Activated effector memory CD4-positive, alpha-beta T cell treated with Interleukin-2 at 50 U/mL for 16 hours (primary cell): ENCODE measurements around the gene NT5C.

Source experiments
- DNase-seq: peaks from one replicate; pipeline ENCODE4 v3.0.0-alpha.2; 2020

The NT5C gene

DNA sequence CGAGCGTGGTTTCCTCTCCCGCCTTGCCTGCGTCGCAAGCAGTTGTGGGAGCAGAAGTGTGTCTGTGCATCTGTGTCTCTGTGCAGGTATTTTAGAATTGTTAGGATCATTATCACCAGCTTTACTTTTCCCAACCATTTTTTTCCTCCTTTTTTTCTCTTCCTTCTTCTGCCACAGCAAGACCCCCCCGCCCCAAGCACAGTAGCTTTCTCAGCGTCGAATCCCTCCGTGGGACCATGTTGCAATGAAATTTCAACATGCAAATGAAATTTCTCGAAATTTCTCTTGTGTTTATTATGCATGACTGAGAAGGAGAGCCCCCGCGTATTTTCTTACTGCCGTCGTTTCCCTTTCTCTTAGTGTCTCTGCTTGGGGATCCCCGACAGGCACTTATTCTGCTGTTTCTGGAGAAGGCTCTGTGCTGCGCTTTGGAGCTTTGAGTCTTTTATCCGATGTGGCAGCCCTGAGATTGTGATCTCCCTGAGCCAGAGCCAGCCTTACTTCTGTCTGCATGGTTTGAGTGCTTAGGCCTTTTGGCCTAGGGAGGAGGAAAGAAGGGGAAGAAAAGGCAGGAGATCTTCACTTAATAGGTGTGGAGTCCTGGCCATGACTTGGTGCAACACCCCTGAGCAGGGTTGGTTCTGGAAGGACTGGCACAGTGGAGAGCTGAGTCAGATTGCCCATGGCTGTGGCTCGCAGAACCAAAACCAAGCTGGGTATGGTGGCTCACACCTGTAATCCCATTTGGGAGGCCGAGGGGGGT, 16.8 kb downstream of the NT5C start:
- DNase-seq = no peak

DNA sequence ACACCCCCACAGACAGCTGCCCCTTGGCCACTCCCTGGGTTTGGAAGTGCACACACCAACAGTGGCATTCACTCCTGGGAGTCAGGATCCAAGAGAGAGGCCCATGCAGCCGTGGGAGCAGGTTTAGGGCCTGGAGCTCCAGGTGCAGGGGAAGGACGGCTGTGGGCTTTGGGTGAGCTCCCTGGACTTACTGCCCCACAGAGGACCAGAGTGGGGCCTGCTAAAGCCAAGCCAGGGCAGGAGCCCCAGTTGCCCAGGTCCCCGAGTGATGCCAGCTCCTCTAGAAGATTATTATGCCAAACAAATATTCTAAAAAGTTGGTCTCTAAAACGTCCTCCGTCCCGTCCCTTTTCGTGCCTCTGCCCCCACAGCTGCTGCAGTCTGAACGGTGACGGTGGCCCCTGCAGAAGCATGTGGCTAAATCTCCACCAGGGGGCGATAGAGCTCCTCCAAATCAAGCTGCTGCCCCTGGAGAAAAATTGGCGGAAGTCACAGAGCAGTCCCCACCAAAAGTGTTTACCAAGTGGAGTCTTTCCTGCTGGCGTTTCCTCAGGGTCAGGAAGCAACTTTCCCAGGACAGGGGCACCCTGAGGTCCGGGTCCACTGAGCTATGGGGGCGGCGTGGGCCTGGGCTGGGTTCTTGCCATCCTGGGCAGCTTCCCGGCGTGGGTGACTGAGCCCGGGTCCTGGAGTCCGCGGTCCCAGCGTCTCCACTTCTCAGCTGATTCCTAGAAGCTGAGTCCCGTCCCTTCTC, 17.6 kb downstream of the NT5C start:
- DNase-seq = peak; percentile 77

DNA sequence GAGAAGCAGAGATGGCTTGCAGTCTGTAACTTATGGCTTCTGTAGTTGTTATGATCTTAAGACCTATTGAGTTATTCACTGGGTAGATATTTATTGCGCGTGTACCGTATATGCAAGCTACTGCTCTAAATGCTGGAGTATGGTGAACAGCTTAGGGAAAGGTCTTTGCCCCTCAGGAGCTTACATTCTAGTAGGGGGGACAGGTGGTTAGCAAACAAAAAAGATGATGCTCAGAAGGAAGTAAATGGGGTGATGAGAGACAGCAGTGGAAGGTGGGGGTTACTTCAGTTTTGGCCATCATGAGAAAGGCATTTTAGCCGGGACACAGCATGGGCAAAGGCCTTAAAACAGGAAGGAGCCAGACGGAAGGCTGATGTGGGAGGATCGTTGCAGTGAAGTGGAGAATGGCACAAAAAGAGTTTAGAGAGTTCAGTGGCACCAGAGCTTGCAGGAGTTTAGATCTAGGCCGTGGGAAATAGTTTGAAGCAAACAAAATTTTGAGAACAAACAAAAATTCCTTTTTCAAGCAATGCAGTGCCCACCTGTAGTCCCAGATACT, 19.7 kb downstream of the NT5C start:
- DNase-seq = no peak

DNA sequence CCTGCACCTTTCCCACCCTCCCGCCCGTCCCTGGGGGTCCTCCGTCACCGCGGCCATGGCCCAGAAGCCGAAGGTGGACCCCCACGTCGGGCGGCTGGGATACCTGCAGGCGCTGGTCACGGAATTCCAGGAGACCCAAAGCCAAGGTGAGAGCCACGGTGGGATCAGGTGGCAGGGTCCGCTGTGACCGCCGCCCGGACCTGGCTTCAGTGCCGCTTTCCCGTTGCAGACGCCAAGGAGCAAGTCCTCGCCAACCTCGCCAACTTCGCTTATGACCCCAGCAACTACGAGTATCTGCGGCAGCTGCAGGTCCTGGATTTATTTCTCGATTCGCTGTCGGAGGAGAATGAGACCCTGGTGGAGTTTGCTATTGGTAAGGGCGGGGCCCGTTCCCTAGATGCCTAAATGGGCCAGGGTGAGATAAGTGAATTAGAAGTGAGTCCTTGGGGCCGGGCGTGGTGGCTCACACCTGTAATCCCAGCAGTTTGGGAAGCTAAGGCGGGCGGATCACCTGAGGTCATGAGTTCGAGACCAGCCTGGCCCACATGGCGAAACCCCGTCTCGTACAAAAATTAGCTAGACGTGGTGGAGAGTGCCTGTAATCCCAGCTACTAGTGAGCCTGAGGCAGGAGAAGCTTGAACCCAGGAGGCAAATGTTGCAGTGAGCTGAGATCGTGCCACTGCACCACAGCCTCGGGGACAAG, 21.2 kb downstream of the NT5C start:
- DNase-seq = peak; percentile 10

DNA sequence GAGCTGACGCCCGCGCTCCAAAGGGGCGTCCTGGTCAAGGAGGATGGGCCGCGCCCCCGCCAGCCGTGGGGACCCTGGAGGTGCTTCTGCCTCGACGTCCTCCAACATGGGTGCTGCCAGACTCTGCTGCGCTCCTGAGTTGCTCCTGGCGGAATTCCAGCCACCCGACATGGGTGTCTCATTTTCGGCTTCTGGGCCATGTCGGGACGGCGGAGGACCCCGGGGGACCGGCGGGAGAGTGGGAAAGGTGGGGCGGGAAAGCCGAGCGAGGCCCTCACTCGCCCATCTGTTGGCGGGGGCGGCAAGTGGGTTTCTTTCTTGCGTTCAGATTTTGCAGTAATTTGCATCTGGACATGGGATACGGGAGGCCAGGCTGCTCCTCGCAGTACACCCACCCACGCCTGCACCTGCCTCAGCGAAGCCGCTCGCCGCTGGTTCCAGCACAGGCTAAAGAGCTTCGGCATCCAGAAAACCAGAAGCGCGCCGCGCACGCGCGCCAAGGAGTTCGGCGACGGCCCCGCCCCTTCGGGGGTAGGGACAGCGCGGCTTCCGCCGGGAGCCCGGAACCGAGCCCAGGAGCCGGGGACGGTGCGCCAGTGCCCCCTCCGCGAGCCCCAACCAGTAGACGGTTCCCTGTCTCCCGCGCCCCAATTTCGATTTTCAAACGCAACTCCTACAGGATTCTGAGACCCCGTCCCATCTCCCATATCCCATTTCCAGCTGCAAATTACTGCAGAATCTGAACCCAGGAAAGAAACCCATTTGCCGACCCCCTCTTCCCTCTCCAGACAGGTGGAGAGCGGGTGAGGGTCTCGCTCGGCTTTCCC, 21.9 kb downstream of the NT5C start, which contains the start of gene ARMC7:
ARMC7 (plus strand) TSS at position 563 of the 827 bp plus-strand sequence. CDS start 320 bp downstream, outside the sequence.
- peak; percentile 87 for DNase-seq

DNA sequence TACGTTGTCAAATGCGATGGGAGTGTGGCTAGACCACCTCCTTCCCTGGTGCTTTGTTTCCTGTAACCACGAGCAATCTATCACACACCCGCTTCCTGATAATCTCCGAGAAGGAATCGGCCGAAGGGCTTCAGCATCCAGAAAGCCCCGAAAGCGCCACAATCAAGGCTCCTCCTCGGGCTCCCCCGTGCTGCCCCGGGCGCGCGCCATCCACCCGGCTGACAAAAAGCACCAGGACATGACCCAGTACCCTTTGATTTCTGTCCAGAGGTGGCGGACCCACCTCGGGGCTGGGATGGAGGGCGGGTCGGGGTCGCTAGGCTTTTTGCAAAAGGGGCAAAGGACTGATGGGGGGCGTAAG, 22.5 kb downstream of the NT5C start:
- no peak for DNase-seq

DNA sequence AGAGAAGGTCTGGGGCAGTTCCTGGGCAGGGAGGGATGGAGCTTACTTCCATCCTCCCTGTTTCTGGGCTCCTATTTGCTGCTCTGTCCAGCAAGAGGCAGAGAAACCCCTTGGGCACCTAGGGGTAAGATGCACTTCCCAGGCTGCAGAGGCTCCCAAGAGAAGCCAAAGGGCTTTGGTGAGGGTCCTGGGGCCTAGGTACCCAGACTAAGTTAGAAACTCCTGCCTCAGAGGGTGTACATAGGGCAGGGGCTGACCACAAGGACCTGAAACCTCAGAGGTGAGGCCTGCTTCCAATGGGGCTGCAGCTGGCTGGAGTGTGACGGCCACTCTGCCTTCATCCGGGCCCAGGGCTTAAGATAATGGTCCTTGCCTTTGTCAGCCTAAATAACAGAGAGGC, 23.3 kb downstream of the NT5C start:
- no peak for DNase-seq

DNA sequence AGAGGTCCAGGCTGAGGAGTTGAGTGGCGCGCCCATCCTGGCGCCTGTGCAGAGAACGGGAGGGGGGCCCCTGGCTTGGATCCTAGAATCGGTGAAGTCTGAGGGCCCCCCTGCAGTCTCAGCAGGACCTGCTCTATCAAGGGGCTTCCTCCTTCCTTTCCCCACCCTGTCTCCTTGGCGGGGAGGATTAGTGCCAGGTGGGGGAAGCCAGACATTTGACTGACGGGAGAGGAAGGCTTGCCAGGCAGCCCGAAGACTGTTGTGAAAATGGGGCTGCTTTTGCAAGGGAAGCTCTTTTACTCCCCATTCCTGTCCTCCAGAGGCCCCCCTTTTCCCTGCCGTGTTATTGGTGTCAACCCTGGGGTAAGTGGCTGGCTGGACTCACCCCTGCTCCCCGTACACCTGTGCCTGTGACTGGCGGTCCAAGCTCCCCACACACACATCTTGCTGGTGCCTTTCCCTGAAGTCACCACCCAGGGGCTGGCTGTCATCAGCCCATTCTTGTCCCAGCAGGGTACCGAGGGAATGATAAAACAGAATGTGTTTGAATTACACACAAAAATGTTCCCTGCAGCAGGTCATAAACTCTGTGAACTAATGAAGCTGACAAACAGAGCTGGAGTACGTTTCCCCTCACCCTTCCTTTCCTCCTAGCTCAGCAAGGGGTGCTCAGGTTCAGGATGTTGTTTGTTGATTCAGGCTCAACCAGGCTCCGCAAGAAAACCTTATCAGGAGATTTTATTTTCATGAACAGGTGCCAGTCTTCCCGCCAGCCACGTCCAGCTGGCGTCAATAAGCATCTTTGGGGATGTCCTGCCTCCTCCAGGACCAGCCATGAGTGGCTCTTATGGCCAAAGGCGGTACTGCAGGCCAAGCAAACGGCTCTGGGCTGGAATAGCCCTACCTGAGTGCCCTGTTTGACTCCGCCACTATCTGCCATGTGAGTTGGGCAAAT, 26.1 kb downstream of the NT5C start:
- no peak for DNase-seq

DNA sequence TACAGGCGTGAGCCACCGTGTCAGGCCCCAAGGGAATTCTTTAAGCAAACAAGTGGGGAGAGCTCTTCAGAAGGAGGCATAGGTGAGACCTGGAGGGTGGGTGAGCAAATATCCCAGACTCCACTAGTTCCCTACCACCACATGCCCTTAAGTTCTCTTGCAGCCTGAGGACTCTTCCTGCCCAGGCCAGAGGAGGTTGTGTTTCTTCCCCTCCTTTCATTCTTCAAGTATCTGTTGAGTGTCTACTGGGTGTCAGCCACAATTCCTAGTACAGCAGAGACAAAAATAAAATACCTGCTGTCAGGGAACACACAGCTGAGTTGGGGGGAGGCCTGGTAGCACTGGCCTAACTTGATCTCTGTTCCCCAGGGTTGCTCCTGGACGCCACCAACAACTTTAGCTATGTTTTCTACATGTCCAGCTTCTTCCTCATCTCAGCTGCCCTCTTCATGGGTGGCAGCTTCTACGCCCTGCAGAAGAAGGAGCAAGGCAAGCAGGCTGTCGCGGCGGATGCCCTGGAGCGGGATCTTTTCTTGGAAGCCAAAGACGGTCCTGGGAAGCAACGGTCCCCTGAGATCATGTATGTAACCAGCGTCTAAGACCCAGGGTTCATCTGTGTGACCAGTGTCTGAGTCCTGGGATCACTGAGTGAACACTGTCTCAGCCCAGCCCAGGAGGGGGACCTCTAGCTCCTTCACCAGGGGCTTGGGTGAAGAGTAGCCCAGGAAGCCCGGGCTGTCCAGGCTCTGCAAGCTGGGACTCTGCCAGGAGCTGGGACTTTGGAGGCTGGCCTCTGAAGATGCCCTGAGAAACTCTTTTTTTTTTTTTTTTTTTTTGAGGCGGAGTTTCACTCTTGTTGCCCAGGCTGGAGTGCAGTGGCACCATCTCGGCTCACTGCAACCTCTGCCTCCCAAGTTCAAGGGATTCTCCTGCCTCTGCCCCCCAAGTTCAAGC, 27.7 kb downstream of the NT5C start:
- DNase-seq = no peak

DNA sequence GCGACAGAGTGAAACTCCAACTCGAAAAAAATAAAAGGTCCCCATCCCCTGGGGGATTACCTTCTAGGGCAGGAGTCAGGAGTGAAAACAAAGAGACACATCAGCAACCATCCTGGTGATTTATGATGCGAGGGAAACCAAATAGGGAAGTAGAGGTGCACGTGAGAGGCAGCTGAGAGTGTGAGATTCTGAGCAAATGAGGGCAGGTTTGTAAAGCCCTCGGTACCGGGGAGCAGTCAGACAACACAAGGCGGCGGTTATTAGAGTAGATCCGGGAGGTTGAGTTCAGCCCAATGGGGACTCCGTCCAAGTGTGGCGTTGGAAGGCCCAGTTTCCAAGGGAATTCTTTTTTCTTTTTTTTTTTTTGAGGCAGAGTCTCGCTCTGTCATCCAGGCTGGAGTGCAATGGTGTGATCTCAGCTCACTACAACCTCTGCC, 29.1 kb downstream of the NT5C start:
- no peak for DNase-seq

DNA sequence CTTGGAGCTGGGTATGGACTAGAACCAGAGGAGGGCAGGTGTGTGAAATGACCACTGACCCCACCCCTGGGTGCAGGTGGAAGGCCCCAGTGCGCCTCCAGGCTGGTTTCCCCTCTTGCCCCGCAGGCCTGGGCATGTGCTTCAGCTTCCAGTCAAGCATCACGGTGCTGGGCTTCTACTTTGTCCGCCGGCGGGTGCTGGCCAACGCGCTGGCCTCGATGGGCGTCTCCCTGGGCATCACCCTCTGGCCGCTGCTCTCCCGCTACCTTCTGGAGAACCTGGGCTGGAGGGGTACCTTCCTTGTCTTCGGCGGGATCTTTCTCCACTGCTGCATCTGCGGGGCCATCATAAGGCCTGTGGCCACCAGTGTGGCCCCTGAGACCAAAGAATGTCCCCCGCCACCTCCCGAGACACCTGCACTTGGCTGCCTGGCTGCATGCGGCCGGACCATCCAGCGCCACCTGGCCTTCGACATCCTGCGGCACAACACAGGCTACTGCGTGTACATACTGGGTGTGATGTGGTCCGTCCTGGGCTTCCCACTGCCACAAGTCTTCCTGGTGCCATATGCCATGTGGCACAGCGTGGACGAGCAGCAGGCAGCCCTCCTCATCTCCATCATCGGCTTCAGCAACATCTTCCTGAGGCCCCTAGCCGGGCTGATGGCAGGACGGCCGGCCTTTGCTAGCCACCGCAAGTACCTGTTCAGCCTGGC, 31.5 kb downstream of the NT5C start:
- no peak for DNase-seq

DNA sequence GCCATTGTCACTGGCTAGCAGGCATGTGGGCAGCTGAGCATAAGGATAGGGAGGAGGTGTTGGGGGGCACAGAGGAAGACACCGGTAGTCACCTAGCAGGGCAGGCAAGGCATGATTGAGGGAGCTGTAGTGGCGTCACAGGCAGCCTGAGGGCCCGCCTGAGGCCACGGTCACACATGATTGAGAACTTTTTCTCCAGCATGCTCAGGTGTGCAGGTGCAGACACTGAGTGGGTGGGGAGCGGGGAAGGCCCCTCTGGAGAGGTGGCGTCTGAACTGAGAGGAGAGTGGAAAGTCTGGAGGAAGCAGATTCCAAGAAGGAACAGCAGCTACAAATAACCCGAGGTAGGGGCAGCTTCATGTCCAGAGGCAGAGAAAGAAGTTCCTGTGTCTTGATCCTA, 32.7 kb downstream of the NT5C start:
- no peak for DNase-seq

DNA sequence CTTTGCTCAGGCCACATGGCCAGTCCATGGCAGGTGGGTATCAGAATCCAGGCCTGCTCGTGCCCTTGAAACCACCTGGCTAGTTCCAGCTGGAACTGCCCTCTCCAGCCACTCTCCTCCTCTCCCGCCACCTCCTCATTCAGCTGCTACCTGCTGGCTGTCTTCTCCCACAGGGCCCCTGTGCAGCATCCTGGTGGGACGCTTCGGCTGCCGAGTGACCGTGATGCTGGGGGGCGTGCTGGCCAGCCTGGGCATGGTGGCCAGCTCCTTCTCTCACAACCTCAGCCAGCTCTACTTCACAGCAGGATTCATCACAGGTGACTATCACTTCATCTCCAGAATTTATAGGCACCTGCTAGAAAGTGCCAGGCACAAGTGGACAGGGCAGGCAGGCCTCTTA, 33.7 kb downstream of the NT5C start:
- no peak for DNase-seq

DNA sequence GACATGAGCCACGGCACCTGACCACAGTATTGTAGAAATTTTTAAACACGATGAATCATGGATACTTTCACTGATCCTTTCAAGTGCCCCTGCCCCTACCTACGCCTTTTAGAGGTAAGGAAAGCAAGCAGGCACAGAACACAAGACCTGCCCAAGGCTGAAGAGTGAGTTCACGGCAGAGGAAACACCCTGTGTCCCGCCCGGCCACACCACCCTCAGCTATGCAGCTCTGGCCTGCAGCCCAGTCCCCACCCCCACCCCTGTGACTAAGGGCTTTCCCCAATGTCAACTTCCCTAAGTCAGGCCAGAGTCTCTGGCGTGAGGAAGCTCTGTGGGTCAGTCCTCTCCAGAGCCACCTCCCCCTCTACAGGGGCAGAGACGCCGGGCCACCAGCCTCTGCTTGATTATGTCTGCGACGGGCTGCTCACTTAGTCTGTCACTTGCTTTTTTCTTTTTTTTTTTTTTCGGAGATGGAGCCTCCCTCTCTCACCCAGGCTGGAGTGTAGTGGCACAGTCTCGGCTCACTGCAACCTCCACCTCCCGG, 35.4 kb downstream of the NT5C start:
- DNase-seq = no peak

DNA sequence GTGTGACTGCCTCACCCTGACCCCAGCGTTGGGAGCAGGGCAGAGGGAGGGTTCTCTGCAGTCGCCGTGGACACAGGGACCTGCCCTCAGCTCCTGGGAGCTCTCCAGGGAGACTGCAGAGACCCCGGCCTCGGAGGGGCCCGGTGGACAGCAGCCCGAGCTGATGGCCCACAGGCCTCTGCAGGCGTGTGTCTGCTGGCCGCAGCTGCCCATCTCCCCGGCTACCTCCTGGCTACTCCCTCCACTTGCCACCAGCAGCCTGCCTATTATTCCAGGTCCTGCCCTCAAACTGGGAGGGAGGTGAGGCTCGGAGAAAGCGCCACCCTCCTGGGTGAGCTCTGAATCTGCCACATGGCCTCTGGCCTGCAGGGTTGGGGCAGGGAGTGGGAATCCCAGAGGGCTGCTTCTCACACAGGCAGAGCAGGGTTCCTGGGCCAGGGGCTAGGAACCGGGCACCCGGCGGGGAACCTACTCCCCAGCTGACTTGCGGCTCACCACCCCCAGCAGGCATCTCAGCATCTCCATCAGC, 36.6 kb downstream of the NT5C start:
- no peak for DNase-seq

DNA sequence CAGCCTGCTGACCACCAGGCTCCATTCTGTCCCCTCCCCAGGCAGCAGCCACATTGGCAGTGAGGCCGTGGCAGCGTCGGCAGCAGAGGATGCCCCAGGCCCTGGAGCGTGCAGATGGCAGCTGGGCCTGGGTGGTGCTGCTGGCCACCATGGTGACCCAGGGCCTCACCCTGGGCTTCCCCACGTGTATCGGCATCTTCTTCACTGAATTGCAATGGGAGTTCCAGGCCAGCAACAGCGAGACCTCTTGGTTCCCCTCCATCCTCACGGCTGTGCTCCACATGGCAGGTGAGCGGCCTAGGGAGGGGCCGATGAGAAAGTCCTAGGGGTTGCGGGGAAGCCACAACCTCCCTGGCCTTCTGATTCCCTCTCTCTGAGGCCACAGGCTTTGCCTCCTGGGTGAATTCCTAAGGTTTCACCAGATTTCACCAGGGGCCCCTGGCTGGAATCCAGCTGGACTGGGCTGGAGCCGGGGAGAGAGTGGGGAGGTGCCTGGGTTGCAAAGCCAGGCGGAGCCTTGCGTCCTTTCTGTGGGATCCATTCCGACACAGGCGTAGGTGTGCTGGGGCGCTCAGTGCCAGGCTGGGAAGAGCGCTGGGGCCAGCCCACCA, 37.9 kb downstream of the NT5C start:
- DNase-seq = no peak

DNA sequence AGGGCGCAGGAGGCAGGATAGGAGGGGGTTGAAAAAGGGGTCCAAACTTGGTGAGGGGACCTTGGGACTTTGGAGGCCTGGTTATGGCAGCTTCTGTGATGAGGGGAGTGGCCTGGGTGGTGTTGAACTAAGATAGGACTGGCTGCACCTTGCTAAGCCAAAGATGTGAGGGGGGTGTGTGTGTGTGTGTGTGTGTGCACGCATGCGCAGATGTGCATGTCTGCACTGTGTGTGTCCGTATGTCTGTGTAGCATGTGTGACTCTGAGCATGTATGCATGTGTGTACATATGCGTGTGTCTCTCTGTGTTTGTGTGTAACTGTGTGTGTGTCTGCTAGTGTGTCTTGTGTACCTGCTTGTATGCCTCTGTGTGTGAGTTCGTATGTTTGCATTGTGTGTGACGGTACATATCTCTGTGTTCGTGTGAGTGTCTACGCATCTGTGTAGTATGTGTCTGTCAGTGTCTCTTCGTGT, 39.7 kb downstream of the NT5C start:
- no peak for DNase-seq
